Smooth muscle cell (in vitro differentiated cells): ENCODE measurements around the gene SOX13. TPM values are rescaled to one million over a fixed set of nuclear protein-coding genes. Genes with fewer than 3 reads are reported as not detected.

Experiments
- DNase-seq: peaks from one replicate; lab custom pipeline; 2025; ENCODE audit not compliant: unreplicated experiment; lab: John Stamatoyannopoulos, UW
- H2AFZ ChIP-seq: fragments of 200-600 bp; sonication (generic); 2 replicates; pipeline ENCODE4 v1.6.0; 2016; ENCODE audit warnings: antibody characterized with exemption, low read depth, mild to moderate bottlenecking
- H3F3A ChIP-seq: fragments of 200-600 bp; sonication (generic); 2 replicates; pipeline ENCODE4 v1.6.0; 2017; ENCODE audit warnings: antibody characterized with exemption, low read depth
- H3K27ac ChIP-seq: fragments of 200-600 bp; sonication (generic); 2 replicates; pipeline ENCODE4 v1.5.1; 2016; ENCODE audit warnings: low read depth, mild to moderate bottlenecking
- H3K27me3 ChIP-seq: fragments of 200-600 bp; sonication (generic); 2 replicates; pipeline ENCODE4 v1.6.1; 2016; ENCODE audit warnings: low read depth, mild to moderate bottlenecking
- H3K36me3 ChIP-seq: fragments of 200-600 bp; sonication (generic); 2 replicates; pipeline ENCODE4 v1.5.1; 2016; ENCODE audit warnings: low read depth
- H3K4me1 ChIP-seq: fragments of 200-600 bp; sonication (generic); 2 replicates; pipeline ENCODE4 v1.5.1; 2016; ENCODE audit warnings: low read depth
- H3K4me2 ChIP-seq: fragments of 200-600 bp; sonication (generic); 2 replicates; pipeline ENCODE4 v1.6.0; 2016; ENCODE audit warnings: mild to moderate bottlenecking
- H3K4me3 ChIP-seq: fragments of 200-600 bp; sonication (generic); 2 replicates; pipeline ENCODE4 v1.5.1; 2016; ENCODE audit warnings: mild to moderate bottlenecking
- H3K79me2 ChIP-seq: fragments of 200-600 bp; sonication (generic); 2 replicates; pipeline ENCODE4 v1.6.0; 2016; ENCODE audit warnings: low read depth, mild to moderate bottlenecking
- H3K9ac ChIP-seq: fragments of 200-600 bp; sonication (generic); 2 replicates; pipeline ENCODE4 v1.6.0; 2016; ENCODE audit warnings: low read depth
- H3K9me3 ChIP-seq: fragments of 200-600 bp; sonication (generic); replicated peaks from 2 replicates; pipeline ENCODE4 v1.5.1; 2016; ENCODE audit warnings: low read depth
- H4K20me1 ChIP-seq: fragments of 200-600 bp; sonication (generic); 2 replicates; pipeline ENCODE4 v1.6.0; 2016; ENCODE audit warnings: low read depth
- CTCF ChIP-seq: fragments of 200-600 bp; sonication (generic); IDR thresholded peaks from 2 replicates; pipeline ENCODE4 v1.5.1; 2017; ENCODE audit warnings: borderline replicate concordance, mild to moderate bottlenecking, antibody characterized with exemption; ENCODE audit not compliant: insufficient read depth, poor library complexity, severe bottlenecking
- WGBS: methylation state at CpG from one replicate; pipeline ENCODE4 v1.1.7; 2016; ENCODE audit warnings: low lambda C conversion rate; 5-methylcytosine and 5-hydroxymethylcytosine counted together
- polyA plus RNA-seq: library from polyadenylated mRNA; unstranded; fragments of >200 nt; fragmentation: Nextera tagmentation; extraction: Ambion mirVana; gene quantifications from 2 replicates; pipeline ENCODE4 v1.2.1, GENCODE V29; 2016
- total RNA-seq: library from RNA; depleted of rRNA; stranded (reverse); fragments of >200 nt; gene quantifications from 2 replicates; pipeline ENCODE4 v1.2.3, GENCODE V29; 2014

SOX13 gene
- total and polyA plus RNA-seq, 2 experiments from 2014 or later = 0.41 to 2.3 TPM

GRCh38 chr1:204125759-204126351, 52.9 kb downstream of the SOX13 start:
- no peak overlapping the region for H3K4me2 ChIP-seq
- H3K79me2 ChIP-seq = no peaks in the 10 kb centered on the region
- no peak overlapping the region for H2AFZ ChIP-seq
- H3F3A ChIP-seq = no peaks in the 10 kb centered on the region
- H3K27me3 ChIP-seq = no peaks in the 10 kb centered on the region
- 96% methylated on average over 18 of the region's 18 CpGs for WGBS
- DNase-seq = no peak
- H3K27ac ChIP-seq = no peak overlapping the region
- no peaks in the 10 kb centered on the region for H3K9me3 ChIP-seq
- TF ChIP-seq CTCF = no peak
- no peak overlapping the region for H3K9ac ChIP-seq
- H3K4me3 ChIP-seq = no peak overlapping the region
- no peaks in the 10 kb centered on the region for H3K4me1 ChIP-seq
- no peaks in the 10 kb centered on the region for H3K36me3 ChIP-seq
- H4K20me1 ChIP-seq = no peaks in the 10 kb centered on the region

- H3K27ac ChIP-seq = no peak overlapping the region
- no peaks in the 10 kb centered on the region for H3K4me1 ChIP-seq
- H3F3A ChIP-seq = no peaks in the 10 kb centered on the region
- no peaks in the 10 kb centered on the region for H4K20me1 ChIP-seq
- no peak overlapping the region for H3K4me2 ChIP-seq
- 88% methylated on average over 8 of the region's 8 CpGs for WGBS
- H3K4me3 ChIP-seq = no peak overlapping the region
- no peaks in the 10 kb centered on the region for H3K9me3 ChIP-seq
- TF ChIP-seq CTCF = no peak
- H2AFZ ChIP-seq = no peak overlapping the region
- no peaks in the 10 kb centered on the region for H3K27me3 ChIP-seq
- H3K9ac ChIP-seq = no peak overlapping the region
- H3K79me2 ChIP-seq = no peaks in the 10 kb centered on the region
- no peaks in the 10 kb centered on the region for H3K36me3 ChIP-seq
- no peak for DNase-seq
These were observed 53.5 kb downstream of the SOX13 start for GRCh38 chr1:204126386-204126785.

- no peak overlapping the region for H3K4me2 ChIP-seq
- no peaks in the 10 kb centered on the region for H4K20me1 ChIP-seq
- no peak for DNase-seq
- H2AFZ ChIP-seq = no peak overlapping the region
- H3F3A ChIP-seq = no peaks in the 10 kb centered on the region
- H3K9ac ChIP-seq = no peak overlapping the region
- no peaks in the 10 kb centered on the region for H3K4me1 ChIP-seq
- TF ChIP-seq CTCF = no peak
- H3K9me3 ChIP-seq = no peaks in the 10 kb centered on the region
- no peak overlapping the region for H3K27ac ChIP-seq
- no peaks in the 10 kb centered on the region for H3K36me3 ChIP-seq
- H3K4me3 ChIP-seq = no peak overlapping the region
- H3K79me2 ChIP-seq = no peaks in the 10 kb centered on the region
- H3K27me3 ChIP-seq = no peaks in the 10 kb centered on the region
- 81% methylated on average over 7 of the region's 7 CpGs for WGBS
These were observed 54.0 kb downstream of the SOX13 start for GRCh38 chr1:204126956-204127355.

GRCh38 chr1:204127597-204128242, 54.8 kb downstream of the SOX13 start:
- TF ChIP-seq CTCF = peak; percentile 93
- DNase-seq = peak; percentile 26
- no peak overlapping the region for H3K4me2 ChIP-seq
- no peaks in the 10 kb centered on the region for H3F3A ChIP-seq
- H3K4me3 ChIP-seq = no peak overlapping the region
- no peak overlapping the region for H2AFZ ChIP-seq
- no peaks in the 10 kb centered on the region for H3K79me2 ChIP-seq
- no peaks in the 10 kb centered on the region for H4K20me1 ChIP-seq
- H3K27ac ChIP-seq = no peak overlapping the region
- no peaks in the 10 kb centered on the region for H3K4me1 ChIP-seq
- H3K27me3 ChIP-seq = no peaks in the 10 kb centered on the region
- no peak overlapping the region for H3K9ac ChIP-seq
- no peaks in the 10 kb centered on the region for H3K36me3 ChIP-seq
- no peaks in the 10 kb centered on the region for H3K9me3 ChIP-seq
- 56% methylated on average over 5 of the region's 5 CpGs for WGBS
